CD4-positive, alpha-beta memory T cell (primary cell): ENCODE results near the gene ZNF512B. TPM values are rescaled to one million over a fixed set of nuclear protein-coding genes. Genes with fewer than 3 reads are reported as not detected.

Source experiments
- CTCF ChIA-PET: fragments of 350-600 bp; sonication (Branson Sonifier 250); formaldehyde crosslinking; loops from one replicate; lab custom pipeline; 2021; ENCODE audit warnings: inconsistent platforms; ENCODE audit not compliant: partially characterized antibody; lab: Charles Lee
- POLR2A ChIA-PET: fragments of 350-600 bp; sonication (Branson Sonifier 250); formaldehyde crosslinking; loops from one replicate; lab custom pipeline; 2021; ENCODE audit not compliant: partially characterized antibody; lab: Charles Lee
- DNase-seq, 5 donors: peaks; one replicate each; pipeline versions ENCODE4 v3.0.0 to v3.0.0-alpha.2; 2020 to 2022; ENCODE audit warnings: mixed read lengths in 1 of 5
- H3K27ac ChIP-seq: one replicate; pipeline ENCODE4 v1.7.0; 2013; ENCODE audit warnings: low read depth, low read length
- H3K27me3 ChIP-seq: 2 replicates; pipeline ENCODE4 v1.7.0; 2013; ENCODE audit warnings: mild to moderate bottlenecking, low read length, moderate library complexity; ENCODE audit not compliant: insufficient read depth
- H3K36me3 ChIP-seq: 2 replicates; pipeline ENCODE4 v1.7.0; 2013; ENCODE audit warnings: mild to moderate bottlenecking, low read length, moderate library complexity; ENCODE audit not compliant: insufficient read depth
- H3K4me1 ChIP-seq: 2 replicates; pipeline ENCODE4 v1.7.0; 2013; ENCODE audit warnings: mild to moderate bottlenecking, low read length, moderate library complexity; ENCODE audit not compliant: insufficient read depth
- H3K4me3 ChIP-seq, 2 donors: one replicate each; pipeline ENCODE4 v1.7.0; 2013; ENCODE audit warnings: low read length in 2 of 2, mild to moderate bottlenecking in 1 of 2
- H3K9me3 ChIP-seq, 2 donors: one replicate each; pipeline ENCODE4 v1.7.0; 2013; ENCODE audit warnings: low read length in 2 of 2, control low read depth in 1 of 2; ENCODE audit not compliant: control insufficient read depth in 1 of 2
- H3K27ac Mint-ChIP-seq, 7 donors: one replicate each; pipeline ENCODE4 v1.8.0; 2020 to 2021; ENCODE audit warnings: mixed read lengths in 7 of 7, mild to moderate bottlenecking in 6 of 7, inconsistent platforms in 3 of 7, moderate library complexity in 3 of 7
- H3K27me3 Mint-ChIP-seq, 2 donors: one replicate each; pipeline ENCODE4 v1.8.0; 2020 to 2021; ENCODE audit warnings: mixed read lengths in 2 of 2
- H3K36me3 Mint-ChIP-seq, 2 donors: one replicate each; pipeline ENCODE4 v1.8.0; 2020 to 2021; ENCODE audit warnings: mixed read lengths in 2 of 2, inconsistent platforms in 1 of 2, mild to moderate bottlenecking in 1 of 2
- H3K4me1 Mint-ChIP-seq, 4 donors: one replicate each; pipeline ENCODE4 v1.8.0; 2020 to 2021; ENCODE audit warnings: mixed read lengths in 4 of 4, mild to moderate bottlenecking in 1 of 4
- H3K4me3 Mint-ChIP-seq, 8 donors: one replicate each; pipeline ENCODE4 v1.8.0; 2020 to 2021; ENCODE audit warnings: mixed read lengths in 8 of 8, mild to moderate bottlenecking in 7 of 8, moderate library complexity in 6 of 8, inconsistent platforms in 3 of 8
- H3K9me3 Mint-ChIP-seq, 8 donors: one replicate each; pipeline ENCODE4 v1.8.0; 2020 to 2021; ENCODE audit warnings: mixed read lengths in 8 of 8, mild to moderate bottlenecking in 5 of 8, inconsistent platforms in 3 of 8, moderate library complexity in 1 of 8
- intact Hi-C: fragments of 100-400 bp; cut with micrococcal nuclease; formaldehyde crosslinking; loops from one replicate; pipeline ENCODE4 v1.15.1; 2023
- polyA plus RNA-seq, 2 donors: library from polyadenylated mRNA; unstranded; fragments of 300-500 nt; fragmentation: Illumina TruSeq; gene quantifications; one replicate each; pipeline ENCODE4 v1.2.3, GENCODE V29; 2021
- total RNA-seq, 2 experiments: library from RNA; stranded (reverse); gene quantifications; one replicate each; pipeline ENCODE4 v1.2.3, GENCODE V29; 2021

ZNF512B gene
- total and polyA plus RNA-seq, 4 experiments from 2014 or later = 0.20 to 22.0 (median 11.2) TPM

DNA sequence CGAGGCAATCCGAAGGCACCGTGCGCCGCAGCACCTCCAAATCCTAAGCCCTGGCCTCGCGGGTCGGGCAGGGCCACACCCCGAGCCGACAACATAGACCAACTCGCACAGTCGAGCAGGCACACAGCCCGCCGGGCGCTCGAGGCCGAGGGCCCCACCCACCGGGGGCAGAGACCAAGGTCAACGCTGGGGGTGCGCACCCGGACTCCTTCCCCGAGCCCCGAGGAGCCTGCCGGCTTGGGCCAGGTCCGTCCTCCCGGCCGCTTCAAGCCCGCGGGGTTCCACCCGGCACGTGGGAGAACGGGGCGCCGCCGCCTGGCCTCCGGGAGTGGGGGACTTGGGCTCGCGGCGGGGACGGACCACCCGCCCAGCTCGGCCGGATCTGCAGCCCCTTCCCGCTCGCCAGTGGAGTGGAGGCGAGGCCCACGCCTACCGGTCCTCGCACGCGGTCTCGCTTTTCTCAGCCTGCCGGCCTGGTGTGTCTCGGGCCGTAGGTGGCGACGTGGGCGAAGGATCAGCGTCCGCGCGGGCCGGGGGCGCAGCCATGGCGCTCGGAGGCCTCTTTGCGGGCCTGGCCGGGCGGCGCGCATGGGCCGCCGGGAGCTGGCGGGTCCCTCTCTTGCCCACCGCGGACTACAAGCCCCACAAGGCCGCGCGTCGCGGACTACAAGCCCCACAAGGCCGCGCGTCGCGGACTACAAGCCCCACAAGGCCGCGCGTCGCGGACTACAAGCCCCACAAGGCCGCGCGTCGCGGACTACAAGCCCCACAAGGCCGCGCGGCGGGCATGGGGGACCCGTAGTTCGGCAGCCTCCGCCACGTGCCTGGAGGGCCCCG, 13.7 kb downstream of the ZNF512B start, which contains the start of gene UCKL1:
Gene UCKL1, minus strand, starts transcription at position 590 of the 837 bp plus-strand sequence. Its CDS starts 44 bp downstream, at position 546.
- intact Hi-C loops = loop anchor here (1.0 to 5.0 kb wide), 9 partner anchors 13 to 298 kb away; partner anchors contain the start of genes ARFRP1, DNAJC5, LIME1 and PRPF6
- Histone ChIP-seq H3K4me1 (peaks cover 43% of the 10 kb centered on the region), H3K27ac (peak within 1 kb of the TSS; percentile 87), H3K4me3 (peak within 1 kb of the TSS; percentile 34 to 79), H3K27me3 (no peaks in the 10 kb centered on the region), H3K36me3 (no peaks in the 10 kb centered on the region), H3K9me3 (no peaks in the 10 kb centered on the region)
- peaks cover 10 to 47% (median 29%) of the 10 kb centered on the region in 4 donors for H3K4me1 Mint-ChIP-seq
- H3K36me3 Mint-ChIP-seq = peaks cover 0 to 6% of the 10 kb centered on the region in 2 donors
- H3K27ac Mint-ChIP-seq = peak within 1 kb of the TSS; percentile 84 to 93 (median 87)
- peak; percentile 90 to 94 (median 93) for DNase-seq
- peaks cover 0 to 2% (median 0%) of the 10 kb centered on the region in 8 donors for H3K9me3 Mint-ChIP-seq
- ChIA-PET POLR2A (interaction anchor here (0.6 to 4.5 kb wide), 26 partner anchors 9 to 435 kb away, joined by 3 to 31 read pairs (median 6); partner anchors contain the start of genes ARFRP1, DNAJC5, PCMTD2 and PPDPF), CTCF (interaction anchor here (0.8 to 2.0 kb wide), 5 partner anchors 24 to 419 kb away, joined by 3 to 10 read pairs (median 3); partner anchors contain the start of genes PRPF6, PTK6, SAMD10 and TPD52L2)
- H3K4me3 Mint-ChIP-seq = peak within 1 kb of the TSS; percentile 77 to 88 (median 86)
- no peaks in the 10 kb centered on the region for H3K27me3 Mint-ChIP-seq

DNA sequence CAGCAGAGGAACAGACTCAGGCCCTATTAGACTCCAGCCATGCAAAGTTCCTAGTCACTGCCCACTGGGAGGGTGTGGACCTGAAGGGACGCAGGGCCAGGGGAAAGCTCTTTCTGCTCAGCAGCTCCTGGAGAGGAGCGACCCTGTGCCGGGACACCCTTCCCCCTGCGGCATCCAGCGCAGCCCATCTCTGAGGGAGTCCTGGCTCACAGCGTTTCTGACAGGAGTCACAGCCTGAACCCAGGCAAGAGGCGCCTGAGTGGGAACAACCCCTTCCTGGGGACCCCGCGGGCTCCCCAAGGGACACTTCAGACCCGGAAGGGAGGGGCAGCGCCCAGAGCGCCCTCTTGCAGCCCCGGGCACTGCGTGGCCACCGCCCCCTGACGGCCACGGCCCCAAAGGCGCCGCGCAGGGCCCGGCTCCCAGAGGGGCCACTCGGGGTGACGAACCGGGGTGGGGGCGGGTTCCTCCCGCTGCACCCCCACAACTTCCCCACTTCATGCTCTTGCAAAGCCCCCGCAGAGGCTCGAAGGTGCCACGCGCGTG, 14.4 kb downstream of the ZNF512B start:
- CTCF ChIA-PET = interaction anchor here (1.0 to 1.5 kb wide), 4 partner anchors 24 to 170 kb away, joined by 3 to 6 read pairs (median 4); partner anchors contain the start of genes PRPF6 and SAMD10
- Histone ChIP-seq H3K27ac (peak overlapping the region; percentile 87), H3K36me3 (no peaks in the 10 kb centered on the region), H3K4me3 (peak overlapping the region; percentile 34 to 79), H3K9me3 (no peaks in the 10 kb centered on the region), H3K27me3 (no peaks in the 10 kb centered on the region), H3K4me1 (peaks cover 43% of the 10 kb centered on the region)
- peaks cover 0 to 6% of the 10 kb centered on the region in 2 donors for H3K36me3 Mint-ChIP-seq
- peak in 2 of 5 donors; percentile 28 to 60 for DNase-seq
- peak overlapping the region in 6 of 7 donors; percentile 47 to 85 (median 73) for H3K27ac Mint-ChIP-seq
- peaks cover 0 to 2% (median 0%) of the 10 kb centered on the region in 8 donors for H3K9me3 Mint-ChIP-seq
- POLR2A ChIA-PET = interaction anchor here (0.9 to 4.5 kb wide), 13 partner anchors 12 to 297 kb away, joined by 3 to 31 read pairs (median 8); partner anchors contain the start of genes DNAJC5, PRPF6, RTEL1 and SAMD10
- peak overlapping the region; percentile 76 to 88 (median 82) for H3K4me3 Mint-ChIP-seq
- peaks cover 11 to 54% (median 29%) of the 10 kb centered on the region in 4 donors for H3K4me1 Mint-ChIP-seq
- intact Hi-C loops = loop anchor here (2.0 to 5.0 kb wide), 2 partner anchors 13 to 218 kb away; partner anchors contain the start of genes LIME1, SLC2A4RG and ZNF512B
- no peaks in the 10 kb centered on the region for H3K27me3 Mint-ChIP-seq

DNA sequence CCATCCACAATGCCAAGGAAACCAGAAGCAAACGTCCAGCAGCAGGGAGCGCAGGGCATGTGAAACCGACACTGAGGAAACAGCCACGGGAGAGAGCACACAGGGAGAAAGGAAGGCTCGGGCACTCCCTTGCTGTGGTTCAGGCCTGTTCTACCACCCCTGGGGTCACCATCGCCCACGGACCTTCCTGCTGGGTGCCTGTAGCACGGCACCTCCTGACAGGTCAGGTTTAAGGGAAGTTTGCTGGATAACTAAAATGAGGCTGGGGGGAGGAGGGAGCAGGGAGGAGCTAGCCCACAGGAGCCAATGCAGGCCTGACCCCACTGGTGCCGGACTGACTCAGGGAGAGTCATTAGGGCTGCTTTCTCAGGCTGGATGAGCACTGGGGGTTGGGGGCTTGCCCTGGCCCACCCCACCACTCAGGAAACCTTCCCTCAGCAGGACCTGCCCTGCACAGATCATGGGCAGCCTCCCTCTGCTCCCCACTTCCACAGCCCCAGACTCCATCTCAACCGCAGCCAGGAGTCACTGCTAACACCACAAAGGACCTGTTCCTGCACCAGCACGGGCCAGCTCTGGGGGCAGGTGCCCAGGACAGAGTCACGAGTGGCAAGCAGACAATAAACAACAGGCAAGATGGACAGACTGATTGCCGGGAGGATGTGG, 15.8 kb downstream of the ZNF512B start:
- intact Hi-C loops = loop anchor here (2.0 kb wide), 1 partner anchor 15 kb away; the partner anchor contains the start of gene ZNF512B
- Histone ChIP-seq H3K4me3 (no peak overlapping the region), H3K9me3 (no peaks in the 10 kb centered on the region), H3K36me3 (no peaks in the 10 kb centered on the region), H3K27ac (no peak overlapping the region), H3K27me3 (no peaks in the 10 kb centered on the region), H3K4me1 (peaks cover 56% of the 10 kb centered on the region)
- peak in 1 of 5 donors; percentile 25 for DNase-seq
- peaks cover 0 to 6% of the 10 kb centered on the region in 2 donors for H3K36me3 Mint-ChIP-seq
- POLR2A ChIA-PET = no interaction called here
- peaks cover 0 to 2% (median 0%) of the 10 kb centered on the region in 8 donors for H3K9me3 Mint-ChIP-seq
- CTCF ChIA-PET = interaction anchor here (1.0 to 1.5 kb wide), 4 partner anchors 26 to 168 kb away, joined by 3 to 6 read pairs (median 4); partner anchors contain the start of genes PRPF6 and SAMD10
- peak overlapping the region; percentile 17 to 86 (median 72) for H3K4me3 Mint-ChIP-seq
- H3K27ac Mint-ChIP-seq = peak overlapping the region; percentile 42 to 89 (median 85)
- no peaks in the 10 kb centered on the region for H3K27me3 Mint-ChIP-seq
- H3K4me1 Mint-ChIP-seq = peaks cover 15 to 67% (median 38%) of the 10 kb centered on the region in 4 donors

DNA sequence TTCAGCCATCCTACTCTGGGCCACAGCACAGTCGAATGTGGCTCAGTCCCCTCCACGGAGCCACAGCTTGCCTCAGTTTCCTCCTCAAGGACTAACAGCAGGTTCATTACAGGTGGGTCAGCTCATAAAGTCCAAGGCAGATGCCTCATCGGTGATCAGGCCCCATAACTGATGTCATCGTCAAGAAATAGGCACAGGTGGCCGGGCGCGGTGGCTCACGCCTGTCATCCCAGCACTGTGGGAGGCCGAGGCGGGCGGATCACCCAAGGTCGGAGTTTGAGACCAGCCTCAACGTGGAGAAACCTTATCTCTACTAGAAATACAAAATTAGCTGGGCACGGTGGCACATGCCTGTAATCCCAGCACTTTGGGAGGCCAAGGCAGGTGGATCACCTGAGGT, 17.0 kb downstream of the ZNF512B start:
- Mint-ChIP-seq H3K9me3 (peaks cover 0 to 2% (median 0%) of the 10 kb centered on the region in 8 donors), H3K4me3 (peak overlapping the region in 2 of 8 donors; percentile 27 to 59), H3K27me3 (no peaks in the 10 kb centered on the region), H3K36me3 (peaks cover 0 to 12% of the 10 kb centered on the region in 2 donors), H3K4me1 (peaks cover 26 to 71% (median 49%) of the 10 kb centered on the region in 4 donors), H3K27ac (peak overlapping the region in 3 of 7 donors; percentile 36 to 72 (median 65))
- no peaks in the 10 kb centered on the region for H3K36me3 ChIP-seq
- H3K4me3 ChIP-seq = no peak overlapping the region
- no peak overlapping the region for H3K27ac ChIP-seq
- H3K4me1 ChIP-seq = peaks cover 62% of the 10 kb centered on the region
- DNase-seq = no peak
- no peaks in the 10 kb centered on the region for H3K9me3 ChIP-seq
- ChIA-PET POLR2A (no interaction called here), CTCF (interaction anchor here (1.2 kb wide), 1 partner anchor 28 kb away, joined by 3 read pairs; no protein-coding TSS in a partner anchor)
- intact Hi-C loops = no loop called here
- H3K27me3 ChIP-seq = no peaks in the 10 kb centered on the region

DNA sequence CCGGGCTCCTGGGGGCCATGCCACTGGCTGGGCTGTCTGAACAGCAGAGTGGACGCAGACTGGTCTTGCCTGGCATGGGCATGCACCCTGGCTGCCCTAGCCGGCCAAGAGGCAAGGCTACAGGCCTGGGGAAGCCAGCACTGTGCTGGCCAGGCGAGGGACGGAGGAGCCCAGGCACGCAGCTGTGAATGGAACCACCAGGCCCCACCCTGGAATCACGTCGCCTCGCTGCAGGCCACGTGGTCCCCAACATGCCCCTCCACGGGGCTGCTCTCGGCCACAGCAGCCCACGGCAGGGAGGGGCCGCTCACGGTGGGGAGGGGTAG, 17.6 kb downstream of the ZNF512B start:
- Mint-ChIP-seq H3K4me3 (no peak overlapping the region), H3K36me3 (peaks cover 0 to 11% of the 10 kb centered on the region in 2 donors), H3K9me3 (peaks cover 0 to 2% (median 0%) of the 10 kb centered on the region in 8 donors), H3K4me1 (peaks cover 31 to 71% (median 52%) of the 10 kb centered on the region in 4 donors), H3K27ac (no peak overlapping the region), H3K27me3 (no peaks in the 10 kb centered on the region)
- H3K9me3 ChIP-seq = no peaks in the 10 kb centered on the region
- H3K36me3 ChIP-seq = no peaks in the 10 kb centered on the region
- no peak overlapping the region for H3K27ac ChIP-seq
- H3K4me1 ChIP-seq = peaks cover 62% of the 10 kb centered on the region
- H3K27me3 ChIP-seq = no peaks in the 10 kb centered on the region
- DNase-seq = peak in 1 of 5 donors; percentile 18
- POLR2A ChIA-PET = interaction anchor here (0.9 kb wide), 1 partner anchor 87 kb away, joined by 4 read pairs; the partner anchor contains the start of gene TPD52L2
- H3K4me3 ChIP-seq = no peak overlapping the region
- CTCF ChIA-PET = interaction anchor here (1.2 kb wide), 1 partner anchor 28 kb away, joined by 3 read pairs; no protein-coding TSS in a partner anchor
- intact Hi-C loops = no loop called here
